Stimulated activated CD4-positive, alpha-beta T cell treated with anti-CD3 and anti-CD28 coated beads, TNF-alpha, amount 100 ng/mL, for 48 hours (primary cell): ENCODE data around the gene MMD.
A peak's percentile ranks its signal among the peaks of the same experiment; 100 is the strongest.
"Not testable (repeated sequence)": the region's sequence is repeated elsewhere in the genome, so short reads cannot be mapped to it uniquely, and the experiment has no call there.

Experiments used
- DNase-seq, 3 donors: peaks; one replicate each; pipeline ENCODE4 v3.0.0-alpha.2; 2020; ENCODE audit warnings: low read depth in 3 of 3

The MMD gene, protein sequence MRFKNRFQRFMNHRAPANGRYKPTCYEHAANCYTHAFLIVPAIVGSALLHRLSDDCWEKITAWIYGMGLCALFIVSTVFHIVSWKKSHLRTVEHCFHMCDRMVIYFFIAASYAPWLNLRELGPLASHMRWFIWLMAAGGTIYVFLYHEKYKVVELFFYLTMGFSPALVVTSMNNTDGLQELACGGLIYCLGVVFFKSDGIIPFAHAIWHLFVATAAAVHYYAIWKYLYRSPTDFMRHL

DNA sequence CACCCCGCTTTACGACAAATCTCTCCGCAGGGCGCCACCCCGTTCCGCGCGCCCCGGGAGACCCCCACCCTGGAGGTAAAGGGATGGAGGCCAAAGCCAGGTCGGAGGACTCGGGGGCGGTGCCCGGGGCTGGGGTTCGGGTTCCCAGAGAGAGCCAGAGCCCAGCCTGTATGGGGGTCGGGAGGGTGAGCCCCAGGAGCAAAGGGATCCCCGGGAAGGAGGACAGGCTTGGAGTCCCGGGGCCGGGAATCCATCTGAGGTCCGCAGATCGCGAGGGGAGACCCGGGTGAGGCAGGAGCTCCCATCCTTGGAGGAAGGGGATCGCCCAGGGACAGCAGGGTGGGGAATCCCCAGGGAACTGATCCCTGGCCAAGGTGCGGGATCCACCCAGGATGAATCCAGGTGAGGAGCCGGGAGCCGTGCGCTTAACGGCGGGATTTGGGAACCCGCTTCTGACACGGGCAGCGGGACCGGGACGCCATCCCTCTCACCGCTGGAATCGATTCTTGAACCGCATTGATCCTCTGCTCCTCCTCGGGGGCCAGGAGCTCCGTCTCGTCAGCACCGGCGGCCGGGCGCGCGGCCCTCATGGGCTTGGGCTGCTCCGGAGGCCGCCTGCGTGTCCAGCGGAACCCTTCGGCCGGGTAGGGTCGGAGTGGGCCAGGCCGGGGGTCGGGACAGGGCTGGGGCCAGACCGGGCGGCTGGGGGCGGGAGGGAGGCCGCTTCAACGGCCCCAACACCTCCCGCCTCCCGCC lies at the start of gene MMD:
MMD (minus strand) TSS at position 657 of the 756 bp plus-strand sequence; CDS start at position 517, 140 bp downstream.
- DNase-seq: no peak

DNA sequence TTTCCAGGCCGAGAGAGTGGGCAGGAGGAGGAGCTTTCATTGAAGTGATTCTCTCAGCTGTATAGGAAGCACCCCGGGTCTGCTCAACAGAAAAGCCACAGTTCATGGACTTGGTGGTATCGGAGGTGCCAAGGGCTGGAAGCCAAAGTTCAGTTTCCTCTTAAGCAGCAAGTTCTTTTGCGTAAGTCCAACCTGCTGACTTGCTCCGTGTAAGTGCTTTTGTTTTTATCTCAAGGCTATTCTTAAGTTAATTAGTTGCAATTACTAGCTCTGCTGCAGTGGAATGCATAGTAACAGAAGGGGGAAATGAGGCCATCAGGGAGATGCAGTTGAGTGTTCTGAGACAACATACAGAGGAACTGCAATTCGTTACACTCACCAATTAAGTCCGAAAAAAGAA lies 45.0 kb upstream of the MMD start:
- DNase-seq: no peak

DNA sequence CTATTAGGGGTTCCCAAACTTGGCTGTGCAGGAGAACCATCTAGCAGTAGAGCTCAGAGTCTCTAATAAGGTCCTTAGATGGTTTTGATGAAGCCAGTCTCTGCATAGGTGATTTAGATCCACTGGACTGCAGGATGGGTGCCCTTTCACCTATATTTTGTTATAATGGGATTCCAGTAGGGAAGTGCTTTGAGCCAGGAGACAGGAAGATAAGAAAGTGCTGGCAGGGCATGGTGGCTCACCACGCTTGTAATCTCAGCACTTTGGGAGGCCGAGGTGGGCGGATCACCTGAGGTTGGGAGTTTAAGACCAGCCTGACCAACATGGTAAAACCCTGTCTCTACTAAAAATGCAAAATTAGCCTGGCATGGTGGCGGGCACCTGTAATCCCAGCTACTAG lies 44.1 kb upstream of the MMD start:
- not testable (repeated sequence) for DNase-seq

DNA sequence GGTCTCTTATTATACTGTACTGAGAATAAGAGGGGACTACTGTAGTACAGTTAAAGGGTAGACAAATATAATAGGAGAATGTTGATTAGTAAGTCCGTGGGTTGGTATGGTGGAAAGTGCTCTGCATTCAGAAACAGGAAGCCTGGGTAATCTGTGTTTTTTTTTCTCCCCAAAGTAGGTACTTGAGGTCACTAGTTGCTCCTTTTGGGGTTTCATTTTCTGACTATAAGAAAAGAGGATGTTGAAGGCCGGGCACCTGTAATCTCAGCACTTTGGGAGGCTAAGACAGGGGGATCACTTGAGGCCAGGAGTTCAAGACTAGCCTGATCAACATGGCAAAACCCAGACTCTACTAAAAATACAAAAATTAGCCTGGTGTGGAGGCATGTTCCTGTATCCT lies 42.0 kb upstream of the MMD start:
- no peak for DNase-seq

DNA sequence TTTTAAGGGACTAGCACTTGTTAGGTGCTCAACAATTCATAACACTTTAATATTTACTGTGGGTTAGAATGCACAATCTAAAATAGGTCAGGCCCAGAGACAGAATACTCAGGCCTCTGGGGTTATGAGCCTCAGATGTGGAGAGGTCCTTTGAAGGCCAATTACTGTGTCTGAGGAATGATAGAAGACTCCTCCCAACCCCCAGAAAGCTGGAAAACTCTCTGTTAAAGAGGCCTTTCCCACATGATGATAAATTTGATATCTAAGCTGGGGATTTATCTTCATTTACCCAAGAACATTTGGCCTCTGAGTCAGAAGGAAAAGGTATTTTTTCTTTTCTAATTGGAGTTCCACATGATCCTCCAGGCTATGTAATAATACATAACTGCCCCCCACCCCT lies 41.1 kb upstream of the MMD start:
- DNase-seq: no peak

DNA sequence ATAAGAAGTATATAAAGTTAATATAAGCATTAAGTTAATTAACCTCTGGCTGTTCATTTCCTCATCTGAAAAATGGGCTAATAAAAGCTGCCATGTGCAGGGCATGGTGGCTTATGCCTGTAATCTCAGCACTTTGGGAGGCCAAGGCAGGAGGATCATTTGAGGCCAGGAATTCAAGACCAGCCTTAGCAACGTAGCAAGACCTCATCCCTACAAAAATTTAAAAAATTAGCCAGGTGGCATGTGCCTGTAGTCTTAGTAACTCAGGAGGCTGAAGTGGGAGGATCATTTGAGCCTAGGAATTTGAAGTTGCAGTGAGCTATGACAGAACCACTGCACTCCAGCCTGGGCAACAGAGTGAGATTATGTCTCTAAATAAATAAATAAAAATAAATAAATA lies 40.6 kb upstream of the MMD start:
- DNase-seq: no peak

DNA sequence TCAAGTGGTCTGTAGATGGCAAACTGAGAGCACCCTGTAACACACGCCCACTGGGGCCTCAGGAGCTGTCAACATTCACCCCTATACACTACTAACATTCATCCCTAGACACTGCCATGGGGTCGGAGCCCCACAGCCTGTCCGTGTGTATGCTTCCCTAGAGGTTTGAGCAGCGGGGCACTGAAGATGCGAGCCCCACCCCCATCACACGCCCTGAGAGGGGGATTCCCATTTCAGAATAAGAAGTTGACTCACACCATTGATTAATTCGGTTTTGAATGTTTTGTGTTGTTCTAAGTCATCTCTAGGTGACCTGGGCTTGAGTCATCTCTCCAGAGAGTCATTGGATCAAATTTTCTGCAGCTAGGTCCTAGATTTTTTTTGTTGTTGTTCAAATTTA lies 37.3 kb upstream of the MMD start:
- peak; percentile 37 to 67 (median 56) for DNase-seq

DNA sequence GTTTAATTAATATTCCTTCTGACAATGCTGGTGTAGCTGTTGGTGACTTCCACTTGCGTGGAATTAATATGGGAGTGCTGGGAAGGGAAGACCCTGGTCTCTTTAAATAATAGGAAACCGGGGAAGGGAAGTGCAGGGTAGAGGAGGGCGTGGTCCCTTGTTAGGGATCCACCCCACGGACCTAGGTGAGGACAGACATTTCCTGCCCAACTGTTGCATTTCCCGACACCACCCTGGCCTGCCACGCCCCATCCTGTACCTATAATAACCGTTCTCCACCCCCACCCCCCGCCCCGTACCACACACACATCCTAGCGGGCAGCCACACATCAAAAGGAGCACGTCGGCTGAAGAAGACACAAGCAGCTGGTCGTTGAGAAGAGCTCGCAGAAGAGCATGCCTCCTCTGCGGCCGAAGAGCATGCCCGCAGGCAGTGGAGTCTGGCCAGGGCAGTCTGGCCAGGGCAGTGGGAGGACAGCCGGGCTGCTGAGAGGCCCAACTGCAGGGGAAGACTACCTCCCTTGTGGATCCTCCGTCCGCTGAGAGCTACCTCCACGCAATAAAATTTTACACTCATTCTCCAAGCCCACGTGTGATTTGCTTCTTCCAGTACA lies 36.8 kb upstream of the MMD start:
- no peak for DNase-seq

DNA sequence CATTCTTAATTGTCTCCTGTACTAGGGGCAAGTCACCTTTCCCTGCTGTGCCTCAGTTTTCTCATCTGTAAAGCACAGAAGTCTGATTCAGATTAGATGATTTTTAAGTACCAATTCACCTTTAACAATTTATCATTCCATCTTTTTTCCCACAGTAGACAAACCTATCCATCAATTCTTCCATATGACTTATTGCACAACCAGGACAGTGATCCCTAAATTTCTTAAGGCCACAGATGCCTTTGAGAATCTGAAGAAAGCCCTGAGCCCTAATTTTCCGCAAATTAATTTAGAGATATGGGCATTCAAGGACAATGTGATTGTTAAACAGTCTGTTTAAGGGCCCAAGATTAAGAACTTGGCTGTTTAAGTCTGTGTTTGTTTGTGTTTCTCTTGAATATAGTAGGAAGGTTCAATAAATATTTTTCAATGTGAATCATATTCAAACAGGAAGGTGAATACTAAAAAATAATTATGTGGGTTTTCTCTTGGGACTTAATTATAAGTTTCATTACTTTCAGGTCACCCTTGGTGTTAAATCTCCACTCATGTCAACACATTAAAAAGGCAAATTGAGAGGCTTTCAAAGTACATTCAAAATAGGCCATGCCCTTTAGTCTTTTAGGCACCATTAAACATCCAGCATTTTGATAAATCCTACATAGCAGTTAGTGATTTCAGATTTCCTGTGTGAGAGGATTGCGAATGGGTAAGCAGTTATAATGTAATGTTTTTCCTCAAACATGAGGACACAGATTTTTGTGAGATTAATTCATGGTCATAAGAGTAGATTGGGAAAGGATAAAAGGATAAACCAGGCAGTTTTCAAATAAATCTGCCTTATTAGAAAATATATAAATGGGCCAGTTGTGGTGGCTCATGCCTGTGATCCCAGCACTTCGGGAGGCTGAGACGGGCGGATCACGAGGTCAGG lies 34.9 kb upstream of the MMD start:
- DNase-seq: no peak

DNA sequence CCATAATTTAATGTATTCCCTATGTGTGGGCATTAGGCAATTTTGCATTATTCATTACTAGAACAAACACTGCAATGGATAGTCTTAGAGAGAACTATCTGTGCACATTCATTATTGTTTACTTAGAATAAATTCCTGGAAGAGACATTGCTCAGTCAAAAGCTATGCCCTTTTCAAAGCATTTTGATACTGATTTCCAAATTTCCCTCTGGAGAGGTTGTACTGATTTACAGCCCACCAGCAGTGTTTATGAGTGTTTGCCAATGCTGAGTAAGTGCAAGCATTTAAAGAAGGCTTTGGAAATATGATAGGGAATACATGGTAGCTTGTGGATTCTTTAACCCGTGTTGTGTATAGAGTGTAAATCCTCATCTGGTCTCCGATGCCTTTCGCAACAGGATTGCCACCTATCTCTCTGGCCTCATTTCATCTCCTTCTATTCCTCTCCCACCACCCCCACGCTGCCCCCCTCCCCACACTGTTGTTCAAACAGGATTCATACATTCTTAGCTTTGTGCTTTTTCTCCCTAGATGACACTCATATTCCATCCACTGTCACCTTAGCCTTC lies 33.4 kb upstream of the MMD start:
- DNase-seq: no peak

DNA sequence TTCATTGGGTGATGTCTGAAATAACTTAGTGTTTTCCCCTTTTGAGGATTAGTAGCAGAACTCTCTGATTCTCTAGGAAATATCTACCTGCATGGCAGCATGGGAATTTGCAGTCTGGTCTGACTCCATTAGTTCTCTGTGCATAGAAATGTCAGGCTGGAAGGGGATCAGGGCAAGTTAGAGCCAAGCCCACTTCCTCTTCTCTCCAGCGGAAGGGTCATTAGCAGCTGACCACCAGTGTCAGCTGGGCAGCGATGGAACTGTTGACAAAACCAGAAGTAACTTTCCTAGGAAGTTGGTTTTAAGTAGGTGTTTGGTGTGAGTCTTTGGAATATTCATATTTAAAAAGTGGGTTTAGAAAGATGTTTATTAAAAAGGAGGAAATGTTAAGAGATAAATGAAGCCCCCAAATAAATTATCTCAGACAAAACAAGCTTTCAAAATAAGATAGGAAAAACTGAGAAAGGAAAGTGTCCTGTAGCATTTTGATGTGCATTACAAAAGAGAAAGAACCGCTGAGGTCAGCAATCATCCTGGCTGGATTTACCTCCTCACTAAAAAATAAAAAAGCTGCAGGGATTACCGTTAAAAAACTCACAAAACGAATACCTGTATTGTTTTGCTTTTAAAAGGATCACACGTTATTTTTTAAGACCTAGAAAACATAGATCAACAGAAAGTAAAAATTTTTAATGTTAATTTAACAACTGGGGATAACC lies 32.4 kb upstream of the MMD start:
- DNase-seq: no peak

DNA sequence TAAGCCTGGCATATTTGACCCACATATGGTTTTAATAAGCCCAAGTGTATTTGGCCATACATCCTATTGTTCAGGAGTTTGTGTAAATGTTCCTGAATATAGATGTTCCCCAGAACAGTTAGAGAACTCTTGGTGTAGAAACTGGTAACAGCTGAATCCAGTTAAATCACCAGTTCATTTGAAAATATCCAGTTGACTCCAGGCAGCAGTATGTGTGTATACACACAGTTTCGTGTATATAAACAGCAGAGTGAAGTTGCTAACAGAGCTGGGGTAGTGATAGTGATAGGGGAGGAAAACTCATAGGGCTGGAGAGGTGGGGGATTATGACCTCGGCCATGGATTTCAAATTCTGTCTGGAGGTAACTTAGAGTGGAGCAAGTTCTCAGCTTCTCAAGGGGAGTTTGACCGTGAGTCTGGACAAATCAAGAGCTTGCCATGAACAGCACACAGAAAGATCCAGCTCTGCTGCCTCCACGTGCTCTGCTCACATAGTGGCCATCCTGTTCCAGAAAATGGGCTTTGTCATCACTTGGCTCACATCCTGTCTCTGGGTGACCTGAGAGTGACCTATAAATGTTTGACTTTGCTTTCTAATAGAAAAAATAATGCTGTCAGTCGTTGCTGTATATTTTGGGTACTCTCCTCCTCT lies 30.6 kb upstream of the MMD start:
- no peak for DNase-seq

DNA sequence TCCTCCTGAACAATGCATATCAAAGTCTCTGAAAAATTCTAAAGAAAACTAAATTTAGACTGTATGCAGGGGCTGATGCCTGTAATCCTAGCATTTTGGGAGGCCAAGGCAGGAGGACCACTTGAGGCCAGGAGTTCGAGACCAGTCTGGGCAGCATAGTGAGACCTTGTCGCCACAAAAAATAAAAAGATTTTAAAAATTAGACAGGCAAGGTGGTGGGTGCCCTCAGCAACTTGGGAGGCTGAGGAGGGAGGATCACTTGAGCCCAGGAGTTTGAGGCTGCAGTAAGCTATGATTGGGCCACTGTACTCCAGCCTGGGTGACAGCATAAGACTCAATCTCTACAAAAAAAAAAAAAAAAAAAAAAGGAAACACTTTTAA lies 30.1 kb upstream of the MMD start:
- DNase-seq: no peak

DNA sequence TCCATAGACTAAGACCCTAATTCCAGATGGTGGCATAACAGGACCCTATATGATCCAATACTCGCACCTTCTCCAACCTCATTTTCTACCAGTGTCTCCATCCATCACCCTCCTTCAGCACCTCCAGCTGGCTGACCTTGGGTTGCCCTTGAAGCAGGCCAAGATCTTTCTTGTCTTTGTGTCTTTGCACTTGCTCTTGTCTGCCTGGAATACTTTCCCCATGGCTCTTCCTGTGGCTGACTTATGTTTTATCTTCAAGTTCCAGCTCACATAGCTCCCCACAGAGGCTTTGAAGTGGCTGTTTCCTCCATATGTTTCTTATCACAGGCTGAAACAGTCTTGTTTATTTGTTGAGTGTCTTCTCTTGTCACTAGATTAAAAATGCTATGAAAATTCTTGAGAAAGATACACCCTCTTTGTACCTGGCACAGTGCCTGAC lies 29.6 kb upstream of the MMD start:
- DNase-seq: no peak

DNA sequence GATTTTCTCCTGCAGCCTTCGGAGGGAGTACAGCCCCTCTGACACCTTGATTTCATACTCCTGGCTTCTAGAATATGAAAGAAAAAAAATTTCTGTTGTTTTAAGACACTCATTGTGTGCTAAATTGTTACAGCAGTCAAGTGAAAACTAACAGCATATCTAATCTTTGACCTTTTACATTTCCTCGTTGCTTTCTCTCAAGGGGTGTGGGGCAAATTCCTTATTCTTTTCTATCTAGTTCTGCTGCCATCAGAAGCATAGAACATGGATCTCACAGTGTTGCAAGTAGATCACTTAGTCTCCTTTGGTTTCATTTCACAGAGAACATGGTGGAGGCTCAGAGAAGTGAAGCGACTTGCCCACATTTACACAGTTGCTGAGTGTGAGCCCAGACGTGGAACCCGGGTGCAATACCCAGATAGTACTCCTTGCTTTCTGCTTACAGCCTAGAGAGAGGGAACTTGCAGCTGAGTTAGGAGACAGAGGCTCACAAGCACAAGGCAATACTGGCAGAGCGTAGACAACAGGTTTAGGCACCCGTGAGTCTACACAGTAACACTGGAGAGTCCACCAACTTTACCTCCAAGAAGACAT lies 28.7 kb upstream of the MMD start:
- DNase-seq: no peak

DNA sequence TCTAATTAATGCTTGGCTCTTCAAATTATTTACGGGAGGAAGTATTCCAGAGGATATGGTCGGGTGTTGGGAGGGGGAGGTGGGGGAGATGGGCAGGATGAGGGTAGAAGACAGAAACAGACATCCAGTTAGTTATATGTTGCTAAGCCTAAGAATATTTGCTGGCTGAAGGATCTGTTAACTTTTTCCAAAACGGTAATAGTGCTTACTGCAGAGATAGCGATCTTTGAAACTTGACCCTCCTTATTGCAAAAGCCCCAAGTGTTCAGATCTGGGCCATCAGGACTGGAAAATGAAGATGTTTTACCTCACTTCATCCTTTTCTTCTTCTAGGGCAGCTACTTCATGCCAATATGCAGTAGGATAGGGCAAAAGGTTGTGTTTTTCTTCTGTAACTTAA lies 27.0 kb upstream of the MMD start:
- DNase-seq: no peak

DNA sequence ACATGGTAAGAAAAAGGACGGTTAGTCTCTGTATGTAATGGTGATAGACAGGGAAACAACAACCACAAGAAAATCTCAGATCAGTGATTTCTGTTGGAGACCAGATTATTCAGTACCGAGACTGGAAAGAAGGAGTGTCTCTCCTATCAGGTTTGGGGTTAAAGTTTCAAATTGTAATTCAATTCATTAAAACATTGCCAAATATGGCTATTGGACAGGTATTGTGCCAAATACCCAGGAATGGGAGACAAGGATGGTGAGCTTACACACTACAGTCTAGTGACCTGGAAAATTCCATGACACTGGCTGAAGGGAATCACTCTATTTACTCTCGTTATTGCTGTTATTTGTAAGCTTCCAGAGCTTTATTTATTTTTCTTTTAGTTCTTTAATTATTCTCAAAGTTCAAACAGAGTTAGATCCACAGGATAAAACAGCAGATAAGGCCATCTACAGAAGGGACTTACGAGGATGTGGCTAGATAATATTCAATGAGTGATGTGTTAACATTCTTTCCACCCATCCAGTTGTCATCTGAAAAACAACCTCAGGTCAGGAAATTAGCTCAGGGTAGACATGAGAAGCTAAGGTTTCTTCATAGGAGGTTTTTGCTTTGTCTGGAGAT lies 25.1 kb upstream of the MMD start:
- no peak for DNase-seq

DNA sequence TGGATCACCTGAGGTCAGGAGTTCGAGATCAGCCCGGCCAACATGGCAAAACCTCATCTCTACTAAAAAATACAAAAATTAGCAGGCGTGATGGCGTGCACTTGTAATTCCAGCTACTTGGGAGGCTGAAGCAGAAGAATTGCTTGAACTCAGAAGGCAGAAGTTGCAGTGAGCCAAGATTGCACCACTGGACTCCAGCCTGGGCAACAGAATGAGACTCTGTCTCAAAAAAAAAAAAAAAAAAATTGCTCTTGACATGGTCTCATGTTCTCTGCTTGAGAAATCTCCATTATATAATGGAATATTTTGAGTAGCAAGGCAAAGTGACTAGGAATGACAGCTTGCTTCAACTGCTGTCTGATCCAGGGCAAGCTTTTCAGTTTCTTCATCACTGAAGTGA lies 24.4 kb upstream of the MMD start:
- not testable (repeated sequence) for DNase-seq
